MM.1S (cell line): ENCODE results near the gene ACOXL.

Experiments used
- DNase-seq: peaks from one replicate; pipeline ENCODE4 v3.0.0-alpha.2; 2015
- H2AFZ ChIP-seq: fragments of 300-600 bp; sonication (generic); 2 replicates; pipeline ENCODE4 v1.6.0; 2016; ENCODE audit warnings: antibody characterized with exemption, low read length
- H3F3A ChIP-seq: fragments of 300-600 bp; sonication (generic); 2 replicates; pipeline ENCODE4 v1.6.1; 2016; ENCODE audit warnings: mild to moderate bottlenecking, antibody characterized with exemption, low read length, moderate library complexity, mixed read lengths; ENCODE audit not compliant: insufficient read depth
- H3K27ac ChIP-seq: fragments of 300-600 bp; sonication (generic); 2 replicates; pipeline ENCODE4 v1.5.1; 2016; ENCODE audit warnings: mild to moderate bottlenecking, low read length
- H3K27me3 ChIP-seq: fragments of 300-600 bp; sonication (generic); replicated peaks from 2 replicates; pipeline ENCODE4 v1.6.0; 2016; ENCODE audit warnings: low read length; ENCODE audit not compliant: insufficient read depth
- H3K36me3 ChIP-seq: fragments of 300-600 bp; sonication (generic); replicated peaks from 2 replicates; pipeline ENCODE4 v1.6.1; 2016; ENCODE audit warnings: mild to moderate bottlenecking, low read length, mixed read lengths; ENCODE audit not compliant: insufficient read depth
- H3K4me1 ChIP-seq: fragments of 300-600 bp; sonication (generic); 2 replicates; pipeline ENCODE4 v1.6.1; 2016; ENCODE audit warnings: low read length, mixed read lengths
- H3K4me2 ChIP-seq: fragments of 300-600 bp; sonication (generic); 2 replicates; pipeline ENCODE4 v1.6.0; 2016; ENCODE audit warnings: low read depth, low read length
- H3K4me3 ChIP-seq: fragments of 300-600 bp; sonication (generic); 2 replicates; pipeline ENCODE4 v1.5.1; 2016; ENCODE audit warnings: low read length, mixed read lengths
- H3K79me2 ChIP-seq: fragments of 300-600 bp; sonication (generic); 2 replicates; pipeline ENCODE4 v1.6.1; 2016; ENCODE audit warnings: mixed run types, low read length, mixed read lengths
- H3K9ac ChIP-seq: fragments of 300-600 bp; sonication (generic); 2 replicates; pipeline ENCODE4 v1.6.1; 2016; ENCODE audit warnings: low read length, mixed read lengths
- H3K9me2 ChIP-seq: fragments of 300-600 bp; sonication (generic); replicated peaks from 2 replicates; pipeline ENCODE4 v1.6.1; 2016; ENCODE audit warnings: mild to moderate bottlenecking, low read length, mixed read lengths; ENCODE audit not compliant: insufficient read depth
- H3K9me3 ChIP-seq: fragments of 300-600 bp; sonication (generic); replicated peaks from 2 replicates; pipeline ENCODE4 v1.6.1; 2016; ENCODE audit warnings: mild to moderate bottlenecking, low read length, mixed read lengths; ENCODE audit not compliant: insufficient read depth
- H4K20me1 ChIP-seq: fragments of 300-600 bp; sonication (generic); 2 replicates; pipeline ENCODE4 v1.6.1; 2016; ENCODE audit warnings: mild to moderate bottlenecking, low read length, moderate library complexity, mixed read lengths; ENCODE audit not compliant: insufficient read depth
- CTCF ChIP-seq: fragments of 300-600 bp; sonication (generic); IDR thresholded peaks from 2 replicates; pipeline ENCODE4 v1.5.1; 2016; ENCODE audit warnings: antibody characterized with exemption, low read length, mixed read lengths
- EZH2 ChIP-seq: fragments of 300-600 bp; sonication (generic); optimal IDR thresholded peaks from 2 replicates; pipeline ENCODE3; 2017; ENCODE audit warnings: low read depth, mild to moderate bottlenecking, antibody characterized with exemption, low read length, mixed read lengths
- EZH2phosphoT487 ChIP-seq: fragments of 300-600 bp; sonication (generic); IDR thresholded peaks from 2 replicates; pipeline ENCODE4 v1.6.1; 2018; ENCODE audit warnings: antibody characterized with exemption, low read length

Gene ACOXL

GRCh38 chr2:111106706-111107105 is 374.3 kb downstream of the ACOXL start:
- H3K4me3 ChIP-seq, result no peak overlapping the region
- H3K9me3 ChIP-seq, result no peaks in the 10 kb centered on the region
- DNase-seq, result no peak
- no peaks in the 10 kb centered on the region for H3K9me2 ChIP-seq
- TF ChIP-seq EZH2 (no peak), EZH2phosphoT487 (no peak), CTCF (no peak)
- H2AFZ ChIP-seq, result no peak overlapping the region
- no peak overlapping the region for H3K9ac ChIP-seq
- H3K4me1 ChIP-seq, result peaks cover 10% of the 10 kb centered on the region
- H3K4me2 ChIP-seq, result no peak overlapping the region
- no peaks in the 10 kb centered on the region for H3K79me2 ChIP-seq
- H4K20me1 ChIP-seq, result no peaks in the 10 kb centered on the region
- no peaks in the 10 kb centered on the region for H3K36me3 ChIP-seq
- no peak overlapping the region for H3K27ac ChIP-seq
- no peaks in the 10 kb centered on the region for H3K27me3 ChIP-seq
- H3F3A ChIP-seq, result peaks cover under 1% of the 10 kb centered on the region; the same call in 1 of the 2 replicates

GRCh38 chr2:111108745-111109271 is 376.4 kb downstream of the ACOXL start:
- no peaks in the 10 kb centered on the region for H3K79me2 ChIP-seq
- no peaks in the 10 kb centered on the region for H3K9me3 ChIP-seq
- no peak overlapping the region for H3K9ac ChIP-seq
- H3K9me2 ChIP-seq, result no peaks in the 10 kb centered on the region
- H4K20me1 ChIP-seq, result no peaks in the 10 kb centered on the region
- no peaks in the 10 kb centered on the region for H3F3A ChIP-seq
- no peak overlapping the region for H3K4me2 ChIP-seq
- TF ChIP-seq CTCF (no peak), EZH2 (no peak), EZH2phosphoT487 (no peak)
- H3K4me3 ChIP-seq, result no peak overlapping the region
- H3K27me3 ChIP-seq, result no peaks in the 10 kb centered on the region
- DNase-seq, result no peak
- H3K27ac ChIP-seq, result no peak overlapping the region
- no peak overlapping the region for H2AFZ ChIP-seq
- no peaks in the 10 kb centered on the region for H3K36me3 ChIP-seq
- H3K4me1 ChIP-seq, result no peaks in the 10 kb centered on the region

GRCh38 chr2:111111101-111111755 is 378.9 kb downstream of the ACOXL start:
- Histone ChIP-seq H4K20me1 (no peaks in the 10 kb centered on the region), H3K9me3 (no peaks in the 10 kb centered on the region), H3K9ac (no peak overlapping the region), H3K79me2 (no peaks in the 10 kb centered on the region), H3K9me2 (no peaks in the 10 kb centered on the region), H3K27me3 (no peaks in the 10 kb centered on the region), H3K4me3 (no peak overlapping the region), H3K4me1 (no peaks in the 10 kb centered on the region), H3F3A (no peaks in the 10 kb centered on the region), H2AFZ (no peak overlapping the region), H3K4me2 (no peak overlapping the region), H3K36me3 (no peaks in the 10 kb centered on the region), H3K27ac (no peak overlapping the region)
- no peak for DNase-seq
- TF ChIP-seq CTCF, result no peak
- no peak for TF ChIP-seq EZH2phosphoT487
- TF ChIP-seq EZH2, result no peak
